ENCODE data around the gene DPYSL4.

DNA sequence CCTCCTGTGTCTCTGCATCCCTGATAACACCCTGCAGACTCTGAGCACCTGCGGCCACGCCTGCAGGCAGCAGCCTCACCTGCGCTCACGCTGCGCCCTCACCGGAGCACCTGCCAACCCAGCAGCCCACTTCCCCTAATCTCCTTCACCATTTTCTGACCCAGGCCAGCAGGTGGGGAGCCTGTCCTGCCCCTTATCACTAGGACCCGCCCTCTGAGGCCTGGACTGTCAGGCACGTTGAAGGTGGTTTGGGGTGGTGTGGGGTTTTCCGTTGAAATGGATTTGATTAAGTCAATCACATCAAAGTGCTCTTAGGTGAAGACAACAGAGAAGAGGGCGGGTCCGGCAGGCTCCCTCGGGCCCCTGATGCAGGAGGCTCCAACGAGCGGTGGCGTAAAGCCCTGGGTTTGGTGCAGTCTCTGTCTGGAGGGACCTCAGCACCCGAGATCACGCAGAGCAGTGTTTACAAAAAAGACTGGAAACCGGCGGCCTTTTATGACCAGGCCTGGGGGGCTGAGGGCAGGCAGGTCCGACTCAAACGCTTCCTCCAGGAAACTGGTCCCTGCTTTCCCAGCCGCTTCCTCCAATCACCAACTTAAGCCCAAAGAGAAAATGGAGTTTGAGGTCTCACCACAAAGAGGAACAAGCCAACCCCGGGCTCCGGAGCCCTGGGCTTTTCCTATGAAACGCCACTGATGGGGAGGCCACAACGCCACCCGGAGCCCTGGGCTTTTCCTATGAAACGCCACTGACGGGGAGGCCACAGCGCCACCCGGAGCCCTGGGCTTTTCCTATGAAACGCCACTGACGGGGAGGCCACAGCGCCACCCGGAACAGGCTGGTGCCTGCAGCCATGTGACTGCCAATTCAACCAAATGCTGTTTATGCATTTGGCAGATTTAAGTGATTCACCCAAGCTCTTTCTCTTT is 45.5 kb downstream of the DPYSL4 start:
- TF ChIP-seq CTCF (IDR thresholded peaks at IDR 0.05) (no peak), POLR2A (IDR thresholded peaks at IDR 0.05) (no peak)

Measured in lower leg skin (tissue), 3 donors.